Measurements from ENCODE around the gene RGL3.
A peak's percentile ranks its signal among the peaks of the same experiment; 100 is the strongest.
"Not testable (repeated sequence)": the region's sequence is repeated elsewhere in the genome, so short reads cannot be mapped to it uniquely, and the experiment has no call there.

The RGL3 gene

GRCh38 chr19:11416346-11417052 is 2.6 kb downstream of the RGL3 start:
- DNase-seq = no peak

- DNase-seq = peak; percentile 2
Observed at GRCh38 chr19:11414544-11414943, 4.6 kb downstream of the RGL3 start.

GRCh38 chr19:11410682-11411081 is 8.4 kb downstream of the RGL3 start:
- DNase-seq = peak; percentile 58

GRCh38 chr19:11408591-11408990 is 10.5 kb downstream of the RGL3 start:
- DNase-seq = no peak

- not testable (repeated sequence) for DNase-seq
Observed at GRCh38 chr19:11406703-11407236, 12.3 kb downstream of the RGL3 start.

- DNase-seq = no peak
Observed at GRCh38 chr19:11405846-11406643, 13.1 kb downstream of the RGL3 start.

- no peak for DNase-seq
Observed at GRCh38 chr19:11404588-11405222, 14.4 kb downstream of the RGL3 start.

- no peak for DNase-seq
Observed at GRCh38 chr19:11401808-11402543, 17.1 kb downstream of the RGL3 start.

GRCh38 chr19:11400798-11401197 is 18.3 kb downstream of the RGL3 start:
- peak; percentile 5 for DNase-seq

GRCh38 chr19:11399667-11400066 is 19.4 kb downstream of the RGL3 start:
- no peak for DNase-seq

- DNase-seq = no peak
Observed at GRCh38 chr19:11397089-11397610, 22.0 kb downstream of the RGL3 start.

- DNase-seq = no peak
Observed at GRCh38 chr19:11390933-11391680, 28.0 kb downstream of the RGL3 start.

- DNase-seq = no peak
Observed at GRCh38 chr19:11390359-11390758, 28.8 kb downstream of the RGL3 start.

GRCh38 chr19:11387162-11388034 is 31.7 kb downstream of the RGL3 start:
- DNase-seq = no peak

- DNase-seq = no peak
Observed at GRCh38 chr19:11384778-11385129, 34.4 kb downstream of the RGL3 start.

GRCh38 chr19:11383706-11384048 is 35.4 kb downstream of the RGL3 start:
- no peak for DNase-seq

- no peak for DNase-seq
Observed at GRCh38 chr19:11382898-11383705, 36.0 kb downstream of the RGL3 start.

- peak; percentile 97 for DNase-seq
Observed at GRCh38 chr19:11380653-11381537, 38.2 kb downstream of the RGL3 start.

GRCh38 chr19:11379857-11380350 is 39.2 kb downstream of the RGL3 start:
- no peak for DNase-seq
